Mucosa of descending colon (tissue), 3 donors: ENCODE data around the gene AUH. TPM values are rescaled to one million over a fixed set of nuclear protein-coding genes. Genes with fewer than 3 reads are reported as not detected.

ENCODE experiments used
- ATAC-seq: fragments of 200-7000 bp; cut with Tn5 transposase; one replicate; pipeline ENCODE4 v1.9.1; 2020; ENCODE audit warnings: mild to moderate bottlenecking, moderate library complexity
- DNase-seq, 3 donors: peaks; one replicate each; pipeline ENCODE4 v3.0.0-alpha.2; 2020
- H3K36me3 ChIP-seq: fragments of 200-600 bp; one replicate; pipeline ENCODE4 v1.8.0; 2021; ENCODE audit warnings: low read depth, mild to moderate bottlenecking
- H3K4me1 ChIP-seq: fragments of 200-600 bp; one replicate; pipeline ENCODE4 v1.8.0; 2021; ENCODE audit warnings: low read depth, mild to moderate bottlenecking
- H3K4me3 ChIP-seq: fragments of 200-600 bp; one replicate; pipeline ENCODE4 v1.8.0; 2021; ENCODE audit warnings: mild to moderate bottlenecking
- H3K9me3 ChIP-seq: fragments of 200-600 bp; one replicate; pipeline ENCODE4 v1.8.0; 2021; ENCODE audit warnings: mild to moderate bottlenecking
- CTCF ChIP-seq: fragments of 200-600 bp; IDR thresholded peaks from one replicate; pipeline ENCODE4 v1.8.0; 2022; ENCODE audit warnings: antibody characterized with exemption, mild to moderate bottlenecking
- intact Hi-C, 2 donors: fragments of 100-400 bp; cut with DNase I in 1 of 2; cut with micrococcal nuclease in 1 of 2; formaldehyde crosslinking; loops; one replicate each; pipeline versions ENCODE4 v1.11.0 to v1.11.1; 2022; cut with DNase I, micrococcal nuclease
- total RNA-seq, 3 donors: library from RNA; stranded (reverse); fragmentation: NEBNext Ultra II Directional in 2 of 3; extraction: Animal tissue kit (Norgen Biotek cat#: 25700) in 2 of 3; gene quantifications; one replicate each; pipeline versions ENCODE4 v1.2.1 to v1.2.4, GENCODE V29; 2021 to 2023
- donor health status: DM: no; HTN: no; CAD: no; lungs with moderate emphysema.
- donor health status: DM: no; HTN: no; CAD: no.
- donor health status: DM: no; HTN: yes; CAD: no.

The AUH gene
- total RNA-seq, 3 donors from 2014 or later: 18.2 to 37.2 (median 26.6) TPM

- no peak for DNase-seq
- no peak for ATAC-seq
- intact Hi-C loops: no loop called here
- no peaks in the 10 kb centered on the region for H3K36me3 ChIP-seq
- H3K4me3 ChIP-seq: no peak overlapping the region
- H3K4me1 ChIP-seq: peaks cover 9% of the 10 kb centered on the region
- H3K9me3 ChIP-seq: no peaks in the 10 kb centered on the region
- no peak for TF ChIP-seq CTCF
Measured at GRCh38 chr9:91214086-91214485, 147.6 kb downstream of the AUH start.

DNA sequence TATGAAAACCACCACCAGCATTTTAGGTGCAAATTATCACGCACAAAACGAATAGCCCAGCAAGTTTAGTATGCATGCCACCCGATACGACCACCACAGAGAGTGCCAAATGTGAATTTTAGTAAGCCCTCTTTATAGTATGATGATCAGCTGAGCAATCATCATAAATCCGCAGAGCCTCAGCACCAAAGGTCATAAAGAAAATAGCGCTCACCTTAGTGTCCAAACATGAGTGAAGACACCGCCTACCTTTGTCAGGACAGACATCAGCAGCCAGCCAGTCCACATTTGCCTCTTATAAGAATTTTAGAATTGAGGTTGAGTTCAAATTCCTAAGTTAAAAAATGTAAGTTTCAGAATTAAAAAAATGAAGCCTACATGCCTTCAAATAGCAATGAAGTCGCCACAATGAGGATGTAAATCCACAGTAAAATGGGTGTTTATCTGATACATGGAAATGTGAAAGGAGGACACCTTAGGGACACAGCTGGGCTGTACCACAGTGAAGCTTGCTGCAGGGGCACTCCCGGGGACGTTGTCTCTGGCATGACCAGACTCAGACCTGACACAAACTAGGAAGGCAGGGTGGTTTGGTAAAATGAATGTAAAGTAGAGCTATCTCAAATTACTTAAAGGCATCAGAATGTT is 149.0 kb downstream of the AUH start:
- ATAC-seq (peak; percentile 62), DNase-seq (peak in 1 of 3 donors; percentile 26)
- Histone ChIP-seq H3K4me3 (no peak overlapping the region), H3K4me1 (peaks cover 20% of the 10 kb centered on the region), H3K36me3 (no peaks in the 10 kb centered on the region), H3K9me3 (no peaks in the 10 kb centered on the region)
- no peak for TF ChIP-seq CTCF
- intact Hi-C loops: no loop called here

- no peak for TF ChIP-seq CTCF
- ATAC-seq (no peak), DNase-seq (peak in 1 of 3 donors; percentile 14)
- intact Hi-C loops: no loop called here
- Histone ChIP-seq H3K36me3 (no peaks in the 10 kb centered on the region), H3K9me3 (no peaks in the 10 kb centered on the region), H3K4me3 (no peak overlapping the region), H3K4me1 (peaks cover 25% of the 10 kb centered on the region)
Measured at GRCh38 chr9:91211919-91212318, 149.8 kb downstream of the AUH start.

GRCh38 chr9:91211414-91211813 is 150.3 kb downstream of the AUH start:
- ATAC-seq (no peak), DNase-seq (no peak)
- peaks cover 25% of the 10 kb centered on the region for H3K4me1 ChIP-seq
- intact Hi-C loops: no loop called here
- H3K4me3 ChIP-seq: no peak overlapping the region
- H3K36me3 ChIP-seq: no peaks in the 10 kb centered on the region
- no peaks in the 10 kb centered on the region for H3K9me3 ChIP-seq
- TF ChIP-seq CTCF: no peak

- no peaks in the 10 kb centered on the region for H3K36me3 ChIP-seq
- DNase-seq: no peak
- no peak overlapping the region for H3K4me3 ChIP-seq
- intact Hi-C loops: no loop called here
- H3K9me3 ChIP-seq: no peaks in the 10 kb centered on the region
- peaks cover 25% of the 10 kb centered on the region for H3K4me1 ChIP-seq
- no peak for ATAC-seq
- TF ChIP-seq CTCF: no peak
Measured at GRCh38 chr9:91210318-91210717, 151.4 kb downstream of the AUH start.

DNA sequence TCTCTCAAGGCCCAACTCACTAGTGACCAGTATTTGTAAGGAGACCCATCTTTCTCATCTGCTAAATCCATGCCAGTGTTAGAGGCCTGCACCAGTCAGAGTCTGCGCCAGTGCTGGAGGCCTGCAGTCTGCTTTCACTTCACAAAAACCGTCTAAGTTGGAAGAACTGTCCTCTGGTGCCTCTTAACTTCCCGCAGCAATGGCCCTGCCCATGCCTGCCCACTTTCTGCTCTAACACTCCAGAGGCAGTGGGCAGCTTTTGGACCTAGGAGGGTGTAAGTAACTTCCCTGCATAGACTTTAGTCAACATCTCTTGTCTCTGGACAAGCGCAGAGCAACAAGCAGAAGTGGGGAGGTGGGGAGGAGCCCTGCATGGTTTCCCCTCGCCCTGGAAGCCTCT is 152.9 kb downstream of the AUH start:
- no peak overlapping the region for H3K4me3 ChIP-seq
- no peak for TF ChIP-seq CTCF
- ATAC-seq: peak; percentile 9
- intact Hi-C loops: no loop called here
- H3K36me3 ChIP-seq: no peaks in the 10 kb centered on the region
- peaks cover 25% of the 10 kb centered on the region for H3K4me1 ChIP-seq
- no peaks in the 10 kb centered on the region for H3K9me3 ChIP-seq
- no peak for DNase-seq
